T-helper 2 cell (primary cell): Measurements from ENCODE around the gene PLEKHA5.
"Not testable (repeated sequence)": the region's sequence is repeated elsewhere in the genome, so short reads cannot be mapped to it uniquely, and the experiment has no call there.

Experiments used
- DNase-seq, 5 experiments: peaks; one replicate each; pipeline versions ENCODE4 v3.0.0 to v3.0.0-alpha.2; 2012 to 2022

Gene PLEKHA5

GRCh38 chr12:19285793-19286448 lies 156.4 kb downstream of the PLEKHA5 start:
- DNase-seq, result no peak

- DNase-seq, result no peak
These were observed 157.8 kb downstream of the PLEKHA5 start for GRCh38 chr12:19287302-19287701.

GRCh38 chr12:19288161-19288560 lies 158.6 kb downstream of the PLEKHA5 start:
- no peak for DNase-seq

- DNase-seq, result peak in 1 of 5 experiments; percentile 34
These were observed 159.2 kb downstream of the PLEKHA5 start for GRCh38 chr12:19288603-19289244.

GRCh38 chr12:19298836-19299605 lies 169.5 kb downstream of the PLEKHA5 start:
- DNase-seq, result no peak

GRCh38 chr12:19299765-19300164 lies 170.2 kb downstream of the PLEKHA5 start:
- DNase-seq, result no peak

- DNase-seq, result no peak
These were observed 171.7 kb downstream of the PLEKHA5 start for GRCh38 chr12:19301223-19301622.

- DNase-seq, result no peak
These were observed 172.2 kb downstream of the PLEKHA5 start for GRCh38 chr12:19301688-19302087.

- DNase-seq, result no peak
These were observed 172.6 kb downstream of the PLEKHA5 start for GRCh38 chr12:19302100-19302640.

- no peak for DNase-seq
These were observed 174.0 kb downstream of the PLEKHA5 start for GRCh38 chr12:19303496-19303895.

- DNase-seq, result no peak
These were observed 174.7 kb downstream of the PLEKHA5 start for GRCh38 chr12:19304149-19304750.

- DNase-seq, result not testable (repeated sequence)
These were observed 176.1 kb downstream of the PLEKHA5 start for GRCh38 chr12:19305621-19306020.

GRCh38 chr12:19306366-19306765 lies 176.8 kb downstream of the PLEKHA5 start:
- DNase-seq, result no peak

- no peak for DNase-seq
These were observed 177.9 kb downstream of the PLEKHA5 start for GRCh38 chr12:19307451-19307850.

- no peak for DNase-seq
These were observed 181.6 kb downstream of the PLEKHA5 start for GRCh38 chr12:19311165-19311564.

GRCh38 chr12:19312637-19313036 lies 183.1 kb downstream of the PLEKHA5 start:
- peak in 1 of 5 experiments; percentile 79 for DNase-seq

- peak in 1 of 5 experiments; percentile 42 for DNase-seq
These were observed 186.9 kb downstream of the PLEKHA5 start for GRCh38 chr12:19316425-19316824.

- DNase-seq, result no peak
These were observed 192.8 kb downstream of the PLEKHA5 start for GRCh38 chr12:19322376-19322775.

GRCh38 chr12:19323805-19324204 lies 194.3 kb downstream of the PLEKHA5 start:
- DNase-seq, result no peak

GRCh38 chr12:19326102-19326501 lies 196.6 kb downstream of the PLEKHA5 start:
- no peak for DNase-seq

GRCh38 chr12:19332196-19332595 lies 202.7 kb downstream of the PLEKHA5 start:
- no peak for DNase-seq

GRCh38 chr12:19338405-19338804 lies 208.9 kb downstream of the PLEKHA5 start:
- DNase-seq, result no peak

GRCh38 chr12:19350850-19351249 lies 221.3 kb downstream of the PLEKHA5 start:
- not testable (repeated sequence) for DNase-seq
